Measurements from ENCODE around the gene PRR16.

Gene PRR16

GRCh38 chr5:120449501-120449900, 14.6 kb upstream of the PRR16 start:
- ATAC-seq: no peak
- TF ChIP-seq ZC3H10 (CRISPR knock-in tag; IDR thresholded peaks at IDR 0.05) (no peak), TCF4 (CRISPR knock-in tag; IDR thresholded peaks at IDR 0.05; ENCODE audit: borderline replicate concordance) (no peak), ZFP30 (CRISPR knock-in tag; IDR thresholded peaks at IDR 0.05) (no peak), PPARA (CRISPR knock-in tag; IDR thresholded peaks at IDR 0.05; ENCODE audit: borderline replicate concordance) (no peak), GLIS3 (CRISPR knock-in tag; IDR thresholded peaks at IDR 0.05) (no peak), ISL1 (CRISPR knock-in tag; IDR thresholded peaks at IDR 0.05) (no peak), ARNTL (CRISPR knock-in tag; IDR thresholded peaks at IDR 0.05; ENCODE audit: borderline replicate concordance, low read depth) (no peak), OSR1 (CRISPR knock-in tag; IDR thresholded peaks at IDR 0.05) (no peak), CSDC2 (CRISPR knock-in tag; IDR thresholded peaks at IDR 0.05) (no peak), ESRRG (CRISPR knock-in tag; IDR thresholded peaks at IDR 0.05) (no peak), PATZ1 (CRISPR knock-in tag; IDR thresholded peaks at IDR 0.05; ENCODE audit: borderline replicate concordance) (no peak), ZNF565 (CRISPR knock-in tag; conservative IDR thresholded peaks at IDR 0.05; ENCODE audit: low read depth) (no peak), ZNF70 (CRISPR knock-in tag; IDR thresholded peaks at IDR 0.05) (no peak)

- TF ChIP-seq ISL1 (CRISPR knock-in tag; IDR thresholded peaks at IDR 0.05) (no peak), RARB (CRISPR knock-in tag; IDR thresholded peaks at IDR 0.05) (no peak), ZNF8 (CRISPR knock-in tag; IDR thresholded peaks at IDR 0.05) (no peak), TSHZ2 (CRISPR knock-in tag; IDR thresholded peaks at IDR 0.05) (no peak), BACH2 (CRISPR knock-in tag; IDR thresholded peaks at IDR 0.05; ENCODE audit: borderline replicate concordance) (no peak), CREB5 (CRISPR knock-in tag; IDR thresholded peaks at IDR 0.05; ENCODE audit: low read depth) (no peak), PPARA (CRISPR knock-in tag; IDR thresholded peaks at IDR 0.05; ENCODE audit: borderline replicate concordance) (no peak), POU6F1 (CRISPR knock-in tag; IDR thresholded peaks at IDR 0.05; ENCODE audit: borderline replicate concordance, low read depth) (no peak), OSR1 (CRISPR knock-in tag; IDR thresholded peaks at IDR 0.05) (no peak), SNAI2 (CRISPR knock-in tag; IDR thresholded peaks at IDR 0.05) (no peak), ZFP30 (CRISPR knock-in tag; IDR thresholded peaks at IDR 0.05) (no peak), ZNF70 (CRISPR knock-in tag; IDR thresholded peaks at IDR 0.05) (no peak)
- ATAC-seq: no peak
These were observed 13.2 kb upstream of the PRR16 start for GRCh38 chr5:120450910-120451309.

GRCh38 chr5:120451445-120451844, 12.7 kb upstream of the PRR16 start:
- no peak for ATAC-seq
- TF ChIP-seq ZC3H10 (CRISPR knock-in tag; IDR thresholded peaks at IDR 0.05) (no peak), PPARA (CRISPR knock-in tag; IDR thresholded peaks at IDR 0.05; ENCODE audit: borderline replicate concordance) (no peak), TSHZ2 (CRISPR knock-in tag; IDR thresholded peaks at IDR 0.05) (no peak), ZNF8 (CRISPR knock-in tag; IDR thresholded peaks at IDR 0.05) (no peak), PATZ1 (CRISPR knock-in tag; IDR thresholded peaks at IDR 0.05; ENCODE audit: borderline replicate concordance) (no peak), ESRRG (CRISPR knock-in tag; IDR thresholded peaks at IDR 0.05) (no peak), OSR1 (CRISPR knock-in tag; IDR thresholded peaks at IDR 0.05) (no peak), ARNTL (CRISPR knock-in tag; IDR thresholded peaks at IDR 0.05; ENCODE audit: borderline replicate concordance, low read depth) (no peak)
